SIG-M5 treated with dmso at 0.1 percent for 504 hours (cell line): Measurements from ENCODE around the gene OR2T10.
A peak's percentile ranks its signal among the peaks of the same experiment; 100 is the strongest.
"Not testable (repeated sequence)": the region's sequence is repeated elsewhere in the genome, so short reads cannot be mapped to it uniquely, and the experiment has no call there.

Experiments
- DNase-seq: peaks from one replicate; lab custom pipeline; 2025; ENCODE audit not compliant: unreplicated experiment; lab: John Stamatoyannopoulos, UW

Gene OR2T10

GRCh38 chr1:248596615-248597014, 885 bp downstream of the OR2T10 start:
- DNase-seq: peak; percentile 66

DNA sequence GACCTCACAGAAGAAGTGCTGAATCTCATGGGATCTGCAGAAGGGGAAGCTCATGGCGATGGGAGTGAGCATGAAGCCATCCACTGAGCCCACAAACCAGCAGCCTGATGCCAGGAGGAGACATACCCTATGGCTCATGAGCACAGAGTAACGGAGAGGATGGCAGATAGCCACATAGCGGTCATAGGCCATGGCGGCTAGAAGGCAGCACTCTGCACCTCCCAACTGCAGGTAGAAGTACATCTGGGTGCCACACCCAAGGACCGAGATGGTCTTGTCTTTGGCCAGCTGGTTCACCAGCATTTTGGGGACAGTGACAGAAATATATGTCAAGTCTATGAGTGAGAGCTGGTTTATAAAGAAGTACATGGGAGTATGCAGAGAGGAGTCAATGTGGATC, 4.3 kb downstream of the OR2T10 start:
- no peak for DNase-seq

DNA sequence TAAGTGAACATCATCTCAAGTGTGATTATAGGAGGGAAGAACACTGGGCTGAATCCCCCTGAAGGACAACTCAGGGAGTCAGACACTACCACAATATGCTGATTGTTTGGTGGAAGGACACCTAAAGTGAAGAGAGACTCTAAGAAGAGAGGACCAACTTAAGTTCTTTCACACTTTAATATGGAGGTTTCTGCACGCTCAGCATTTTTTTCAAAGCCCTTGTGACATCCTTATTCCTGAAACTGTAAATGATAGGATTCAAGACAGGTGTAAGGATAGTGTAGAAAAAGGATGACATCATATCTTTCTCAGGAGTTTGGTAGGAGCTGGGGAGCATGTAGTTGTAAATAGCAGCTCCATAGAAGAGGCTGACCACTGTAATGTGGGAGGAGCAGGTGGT, 4.8 kb downstream of the OR2T10 start:
- no peak for DNase-seq

GRCh38 chr1:248590055-248590454, 7.4 kb downstream of the OR2T10 start:
- no peak for DNase-seq

- DNase-seq: no peak
Observed at GRCh38 chr1:248589334-248589733, 8.2 kb downstream of the OR2T10 start.

DNA sequence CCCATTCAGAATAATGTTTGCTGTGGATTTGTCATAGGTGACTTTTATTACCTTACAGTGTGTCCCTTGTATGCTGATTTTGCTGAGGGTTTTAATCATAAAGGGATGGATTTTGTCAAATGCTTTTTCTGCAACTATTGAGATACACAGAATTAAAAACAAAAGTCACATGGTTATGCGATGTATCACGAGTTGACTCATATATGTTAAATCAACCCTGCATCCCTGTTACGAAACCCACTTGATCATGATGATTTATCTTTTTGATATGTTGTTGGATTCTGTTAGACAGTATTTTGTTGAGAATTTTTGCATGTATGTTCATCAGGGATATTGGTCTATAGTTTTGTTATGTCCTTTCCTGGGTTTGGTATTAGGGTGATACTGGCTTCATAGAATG, 12.2 kb downstream of the OR2T10 start:
- DNase-seq: no peak

- DNase-seq: peak; percentile 32
Observed at GRCh38 chr1:248576260-248576980, 21.1 kb downstream of the OR2T10 start.

DNA sequence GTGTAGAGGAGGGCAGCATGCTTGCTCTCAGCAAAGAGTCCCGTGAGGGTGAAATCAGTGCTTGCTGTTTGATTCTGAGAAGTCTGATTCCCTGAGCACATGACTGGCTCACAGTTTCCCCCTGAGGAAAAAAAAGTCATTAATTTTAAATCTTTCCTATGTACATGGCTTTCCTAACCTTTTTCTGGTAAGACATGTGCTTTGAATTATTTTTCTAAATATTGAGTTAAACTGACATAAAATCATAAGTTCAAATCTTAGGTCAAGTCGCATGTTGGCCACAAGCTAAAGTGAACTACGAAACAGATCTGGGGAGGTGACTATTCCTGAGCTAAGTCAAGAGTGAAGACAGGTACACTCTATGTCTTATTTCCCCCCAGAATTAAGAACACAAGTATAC, 22.8 kb downstream of the OR2T10 start, which contains the start of gene OR2T34:
Gene OR2T34, minus strand, starts transcription at position 101 of the 400 bp plus-strand sequence. Its CDS starts 0 bp downstream, at position 101.
- not testable (repeated sequence) for DNase-seq

DNA sequence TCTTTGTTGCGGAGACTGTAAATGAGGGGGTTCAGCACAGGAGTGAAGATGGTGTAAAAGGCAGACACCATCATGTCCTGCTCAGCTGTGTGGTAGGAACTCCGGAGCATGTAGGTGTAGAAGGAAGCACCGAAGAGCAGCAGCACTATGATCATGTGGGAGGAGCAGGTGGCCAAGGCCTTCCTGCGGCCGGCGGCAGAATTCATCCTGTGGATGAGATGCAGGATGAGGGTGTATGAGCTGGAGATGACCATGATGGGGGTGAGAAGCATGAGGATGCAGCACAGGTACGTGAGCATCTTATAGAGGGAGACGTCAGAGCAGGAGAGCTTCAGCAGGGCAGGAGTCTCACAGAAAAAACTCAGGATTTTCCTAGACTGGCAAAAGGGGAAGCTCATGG, 23.6 kb downstream of the OR2T10 start:
- not testable (repeated sequence) for DNase-seq

GRCh38 chr1:248572049-248572448, 25.5 kb downstream of the OR2T10 start:
- DNase-seq: not testable (repeated sequence)

DNA sequence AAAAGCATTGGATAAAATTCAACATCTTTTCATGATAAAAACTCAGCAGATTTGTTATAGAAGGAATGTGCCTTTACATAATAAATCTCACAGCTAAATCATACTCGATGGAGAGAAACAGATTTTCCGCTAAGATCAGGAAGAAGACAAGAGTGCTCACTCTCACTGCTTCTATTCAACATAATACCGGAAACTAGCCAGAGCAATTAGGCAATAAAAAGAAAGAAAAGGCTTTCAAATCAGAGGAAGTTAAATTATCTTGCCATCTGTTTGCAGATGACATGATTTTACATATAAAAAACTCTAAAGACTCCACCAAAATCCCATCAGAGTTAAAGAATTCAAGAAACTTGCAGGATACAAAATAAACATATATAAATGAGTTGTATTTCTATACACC, 26.7 kb downstream of the OR2T10 start:
- not testable (repeated sequence) for DNase-seq

DNA sequence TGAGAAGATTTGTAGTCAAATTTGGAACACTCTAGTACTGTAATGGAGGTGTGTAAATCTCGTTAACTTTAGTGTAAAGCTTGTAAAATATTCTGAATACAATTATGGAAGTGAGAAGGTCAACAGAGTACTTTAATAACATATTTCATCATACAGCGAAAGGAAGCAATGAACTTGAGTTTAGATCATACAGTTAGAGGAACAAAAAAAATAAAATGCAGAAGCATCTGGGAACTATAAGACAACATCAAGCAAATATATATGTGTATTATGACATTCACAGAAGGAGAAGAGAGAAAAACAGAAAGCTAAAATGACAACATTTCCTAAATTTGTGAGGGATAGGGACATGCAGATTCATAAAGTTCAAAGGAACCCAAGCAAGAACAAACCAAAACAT, 28.5 kb downstream of the OR2T10 start:
- peak; percentile 45 for DNase-seq

GRCh38 chr1:248565530-248566373, 31.7 kb downstream of the OR2T10 start:
- peak; percentile 19 for DNase-seq

- DNase-seq: not testable (repeated sequence)
Observed at GRCh38 chr1:248562672-248563071, 34.8 kb downstream of the OR2T10 start, which contains the start of gene OR2T29. TSS of gene OR2T29 (minus strand) at chr1:248562772. CDS start at chr1:248559491, 3,281 bp downstream.

- not testable (repeated sequence) for DNase-seq
Observed at GRCh38 chr1:248551027-248551426, 46.5 kb downstream of the OR2T10 start.

DNA sequence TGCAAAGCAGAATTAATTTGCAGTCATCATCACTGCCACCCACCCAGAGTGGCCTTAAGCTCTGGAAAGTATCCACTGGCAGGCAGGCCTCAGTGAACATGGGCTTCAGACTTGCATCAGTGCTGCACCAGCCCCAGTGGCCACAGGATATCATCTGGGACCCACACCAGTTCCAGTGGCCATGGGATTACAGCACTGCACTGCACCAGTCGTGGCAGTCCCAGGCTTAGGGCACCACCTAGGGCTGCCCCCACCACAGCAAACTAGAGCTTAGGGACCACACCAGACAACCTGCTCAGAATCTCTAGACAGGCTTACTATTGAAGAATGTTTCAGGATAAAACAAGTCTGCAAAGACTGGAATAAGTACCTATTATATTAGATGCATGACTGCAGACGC, 50.1 kb downstream of the OR2T10 start:
- DNase-seq: not testable (repeated sequence)
